ENCODE results near the gene RND2. TPM values are rescaled to one million over a fixed set of nuclear protein-coding genes. Genes with fewer than 3 reads are reported as not detected.

Gene RND2
- total RNA-seq, 1 donor = 1.3 TPM

- H3K4me3 ChIP-seq (ENCODE audit: low read depth, low read length) = no peak overlapping the region
- TF ChIP-seq CTCF (IDR thresholded peaks at IDR 0.05; ENCODE audit: insufficient read depth, low read depth, low read length) = no peak
- DNase-seq (ENCODE audit: low read depth) = peak; percentile 45
These were observed 43.7 kb downstream of the RND2 start for GRCh38 chr17:43068570-43069367.

DNA sequence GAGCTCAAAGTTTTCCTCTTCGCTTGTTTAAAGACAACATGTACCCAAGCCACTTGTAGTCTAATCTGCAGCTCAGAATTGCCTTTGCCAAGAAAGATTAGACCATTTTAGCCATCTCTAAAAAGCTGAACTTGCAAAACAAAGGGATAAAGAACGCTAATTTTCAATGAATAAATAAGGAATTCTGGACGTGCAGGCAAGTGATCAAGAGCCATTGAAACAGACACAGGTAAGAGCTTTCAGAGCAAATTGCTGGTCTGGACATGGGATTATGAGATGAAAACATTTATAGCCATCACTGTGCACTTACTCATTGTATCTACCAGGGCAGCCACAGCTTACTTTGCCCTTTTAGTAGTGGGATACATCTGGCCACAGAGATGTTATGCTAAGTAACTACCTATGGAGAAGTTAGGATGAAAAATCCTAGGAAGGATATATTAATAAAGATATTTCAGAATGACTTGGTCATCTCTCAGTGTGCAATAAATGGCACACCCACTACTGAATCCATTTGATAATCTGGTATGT is 44.4 kb downstream of the RND2 start:
- no peak for DNase-seq (ENCODE audit: low read depth)
- H3K4me3 ChIP-seq (ENCODE audit: low read depth, low read length) = no peak overlapping the region
- TF ChIP-seq CTCF (IDR thresholded peaks at IDR 0.05; ENCODE audit: insufficient read depth, low read depth, low read length) = no peak

- no peak overlapping the region for H3K4me3 ChIP-seq (ENCODE audit: low read depth, low read length)
- DNase-seq (ENCODE audit: low read depth) = no peak
- TF ChIP-seq CTCF (IDR thresholded peaks at IDR 0.05; ENCODE audit: insufficient read depth, low read depth, low read length) = no peak
These were observed 45.2 kb downstream of the RND2 start for GRCh38 chr17:43070257-43070656.

DNA sequence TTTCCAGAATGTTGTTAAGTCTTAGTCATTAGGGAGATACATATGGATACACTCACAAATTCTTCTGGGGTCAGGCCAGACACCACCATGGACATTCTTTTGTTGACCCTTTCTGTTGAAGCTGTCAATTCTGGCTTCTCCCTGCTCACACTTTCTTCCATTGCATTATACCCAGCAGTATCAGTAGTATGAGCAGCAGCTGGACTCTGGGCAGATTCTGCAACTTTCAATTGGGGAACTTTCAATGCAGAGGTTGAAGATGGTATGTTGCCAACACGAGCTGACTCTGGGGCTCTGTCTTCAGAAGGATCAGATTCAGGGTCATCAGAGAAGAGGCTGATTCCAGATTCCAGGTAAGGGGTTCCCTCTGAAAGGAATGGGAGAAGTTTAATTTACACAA is 45.8 kb downstream of the RND2 start:
- DNase-seq (ENCODE audit: low read depth) = no peak
- no peak overlapping the region for H3K4me3 ChIP-seq (ENCODE audit: low read depth, low read length)
- no peak for TF ChIP-seq CTCF (IDR thresholded peaks at IDR 0.05; ENCODE audit: insufficient read depth, low read depth, low read length)

DNA sequence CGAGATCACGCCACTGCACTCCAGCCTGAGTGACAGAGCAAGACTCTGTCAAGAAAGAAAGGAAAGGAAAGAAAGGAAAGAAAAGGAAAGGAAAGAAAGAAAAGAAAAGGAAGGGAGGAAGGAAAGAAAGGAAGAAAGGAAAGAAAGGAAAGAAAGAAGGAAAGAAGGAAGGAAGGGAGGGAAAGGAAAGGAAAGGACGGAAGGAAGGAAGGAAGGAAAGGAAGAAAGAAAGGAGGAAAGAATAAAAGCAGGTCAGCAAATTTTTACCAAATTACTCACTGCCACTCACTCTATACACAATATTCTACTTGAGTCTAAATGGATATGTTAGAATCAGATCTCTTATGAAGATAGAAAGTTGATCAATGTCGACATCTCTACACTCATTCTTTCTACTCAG is 49.8 kb downstream of the RND2 start:
- no peak for DNase-seq (ENCODE audit: low read depth)
- no peak for TF ChIP-seq CTCF (IDR thresholded peaks at IDR 0.05; ENCODE audit: insufficient read depth, low read depth, low read length)
- no peak overlapping the region for H3K4me3 ChIP-seq (ENCODE audit: low read depth, low read length)

DNA sequence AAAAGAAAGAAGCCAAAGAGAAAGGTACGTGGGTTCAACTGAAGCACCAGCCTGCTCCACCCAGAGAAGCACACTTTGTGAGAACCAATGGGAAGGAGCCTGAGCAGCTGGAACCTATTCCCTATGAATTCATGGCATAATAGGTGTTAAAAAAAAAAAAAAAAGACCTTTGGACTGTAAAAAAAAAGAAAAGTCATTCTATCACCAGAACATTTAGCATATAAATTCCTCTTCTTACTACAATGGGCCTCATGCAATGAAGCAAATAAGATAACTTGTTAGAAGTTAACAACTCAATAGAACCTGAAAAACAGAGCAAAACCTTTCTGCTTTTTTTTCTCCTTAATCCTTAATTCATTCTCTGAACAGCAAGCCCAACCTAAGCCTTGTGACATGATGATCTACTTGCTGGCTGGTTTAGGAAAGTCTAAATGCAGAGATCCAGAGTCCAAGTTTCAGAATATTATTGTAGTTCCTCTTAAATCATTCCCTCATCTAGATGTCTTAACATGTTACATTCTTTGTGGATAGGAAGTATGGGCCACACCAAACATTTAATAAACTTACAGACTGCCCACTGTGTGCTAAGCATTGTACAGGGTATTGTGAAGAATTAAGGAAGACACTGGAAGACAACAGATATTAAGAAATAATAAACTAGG is 54.7 kb downstream of the RND2 start:
- no peak for DNase-seq (ENCODE audit: low read depth)
- no peak overlapping the region for H3K4me3 ChIP-seq (ENCODE audit: low read depth, low read length)
- no peak for TF ChIP-seq CTCF (IDR thresholded peaks at IDR 0.05; ENCODE audit: insufficient read depth, low read depth, low read length)

Other genes starting within 250 kb of the RND2 start
- gene WNK4, start 244.6 kb upstream of the RND2 start, total RNA-seq = 1.3 and 3.9 TPM in 2 replicates
- 52.2 and 66.4 TPM in 2 replicates for gene COA3, start 226.5 kb upstream of the RND2 start, total RNA-seq
- 0.32 TPM in 1 of 2 replicates, not detected in the other for gene CNTD1, start 226.4 kb upstream of the RND2 start, total RNA-seq
- 70.2 and 90.2 TPM in 2 replicates for gene BECN1, start 200.9 kb upstream of the RND2 start, total RNA-seq
- gene PSME3, start 191.8 kb upstream of the RND2 start, total RNA-seq = 102 and 130 TPM in 2 replicates
- gene AOC2, start 180.7 kb upstream of the RND2 start, total RNA-seq = 0.43 and 0.64 TPM in 2 replicates
- under 0.01 and 0.32 TPM in 2 replicates for gene AOC3, start 174.0 kb upstream of the RND2 start, total RNA-seq
- not detected in 2 replicates for gene G6PC1, start 124.4 kb upstream of the RND2 start, total RNA-seq
- 16.0 and 16.8 TPM in 2 replicates for gene AARSD1, start 60.8 kb upstream of the RND2 start, total RNA-seq
- 1.3 TPM in 2 replicates for gene PTGES3L, start 45.2 kb upstream of the RND2 start, total RNA-seq
- 9.3 and 11.2 TPM in 2 replicates for gene RUNDC1, start 44.7 kb upstream of the RND2 start, total RNA-seq
- 1,005 and 1,254 TPM in 2 replicates for gene RPL27, start 26.8 kb upstream of the RND2 start, total RNA-seq
- 31.5 and 34.5 TPM in 2 replicates for gene IFI35, start 18.4 kb upstream of the RND2 start, total RNA-seq
- gene VAT1, start 2.8 kb upstream of the RND2 start, total RNA-seq = 207 and 320 TPM in 2 replicates
- gene BRCA1, start 100.1 kb downstream of the RND2 start, total RNA-seq = 11.9 and 16.8 TPM in 2 replicates
- gene NBR1, start 146.0 kb downstream of the RND2 start, total RNA-seq = 79.9 and 135 TPM in 2 replicates
- 11.0 and 11.7 TPM in 2 replicates for gene TMEM106A, start 186.6 kb downstream of the RND2 start, total RNA-seq
- not detected in 2 replicates for gene CCDC200, start 203.4 kb downstream of the RND2 start, total RNA-seq
- not detected in 2 replicates for gene RNU2-1, start 208.7 kb downstream of the RND2 start, total RNA-seq